HepG2 (cell line): Measurements from ENCODE around the gene CATSPERD. TPM values are rescaled to one million over a fixed set of nuclear protein-coding genes. Genes with fewer than 3 reads are reported as not detected.

Experiments used
- IRX3 ChIP-seq: sonication (generic); formaldehyde crosslinking; IDR thresholded peaks from 2 replicates; pipeline ENCODE4 v1.8.1; 2023; ENCODE audit warnings: mild to moderate bottlenecking, low read depth, missing genetic modification reagents, borderline replicate concordance
- NCOA1 ChIP-seq: sonication (generic); formaldehyde crosslinking; IDR thresholded peaks from 2 replicates; pipeline ENCODE4 v1.9.0; 2021; ENCODE audit warnings: missing genetic modification reagents
- REL ChIP-seq: sonication (generic); formaldehyde crosslinking; conservative IDR thresholded peaks from 2 replicates; pipeline ENCODE4 v1.8.0; 2022; ENCODE audit warnings: mild to moderate bottlenecking, missing genetic modification reagents, moderate library complexity
- WIZ ChIP-seq: sonication (generic); formaldehyde crosslinking; IDR thresholded peaks from 2 replicates; pipeline ENCODE4 v1.5.1; 2020; ENCODE audit warnings: mild to moderate bottlenecking, missing genetic modification reagents
- ZNF317 ChIP-seq: sonication (generic); formaldehyde crosslinking; IDR thresholded peaks from 2 replicates; pipeline ENCODE4 v1.5.0; 2020; ENCODE audit warnings: mild to moderate bottlenecking, missing genetic modification reagents
- ZNF33B ChIP-seq: sonication (generic); formaldehyde crosslinking; IDR thresholded peaks from 2 replicates; pipeline ENCODE4 v1.5.1; 2020; ENCODE audit warnings: mild to moderate bottlenecking, missing genetic modification reagents
- ZNF564 ChIP-seq: sonication (generic); formaldehyde crosslinking; IDR thresholded peaks from 2 replicates; pipeline ENCODE4 v1.8.1; 2023; ENCODE audit warnings: mild to moderate bottlenecking, missing genetic modification reagents
- ZNF605 ChIP-seq: sonication (generic); formaldehyde crosslinking; IDR thresholded peaks from 2 replicates; pipeline ENCODE4 v1.8.0; 2022; ENCODE audit warnings: mild to moderate bottlenecking, missing genetic modification reagents
- ZNF766 ChIP-seq: sonication (generic); formaldehyde crosslinking; IDR thresholded peaks from 2 replicates; pipeline ENCODE4 v1.5.0; 2020; ENCODE audit warnings: missing genetic modification reagents, borderline replicate concordance
- polyA plus RNA-seq, 8 experiments: library from polyadenylated mRNA; depleted of rRNA in 3 of 8; stranded (reverse) in 7 of 8; unstranded in 1 of 8; fragments of >200 nt; fragmentation: Illumina TruSeq in 4 of 8; extraction: Trizol in 4 of 8; gene quantifications; 2 replicates each; pipeline versions ENCODE4 v1.2.1 to v1.2.3, GENCODE V29; 2011 to 2016; ENCODE audit warnings: low read depth in 4 of 8, missing spikeins in 1 of 8, mixed read lengths in 1 of 8; ENCODE audit not compliant: insufficient read depth in 1 of 8
- total RNA-seq, 5 experiments: library from RNA; depleted of rRNA; stranded (reverse); fragments of >200 nt; fragmentation: Illumina TruSeq; extraction: Trizol; gene quantifications; 2 replicates each; pipeline ENCODE4 v1.2.3, GENCODE V29; 2016; ENCODE audit warnings: low read depth in 1 of 5
- TF ChIP-seq, protein P1 (sequence below): IDR thresholded peaks from 2 replicates; pipeline ENCODE4 v1.6.1; 2018; ENCODE audit warnings: missing genetic modification reagents
- TF ChIP-seq, protein P2 (sequence below): sonication (generic); formaldehyde crosslinking; IDR thresholded peaks from 2 replicates; pipeline ENCODE4 v1.4.0; 2020; ENCODE audit warnings: mild to moderate bottlenecking, missing genetic modification reagents
- TF ChIP-seq, protein P3 (sequence below): sonication (generic); formaldehyde crosslinking; IDR thresholded peaks from 2 replicates; pipeline ENCODE4 v1.4.0; 2020; ENCODE audit warnings: mild to moderate bottlenecking, missing genetic modification reagents, borderline replicate concordance
- TF ChIP-seq, protein P4 (sequence below): sonication (generic); formaldehyde crosslinking; IDR thresholded peaks from 2 replicates; pipeline ENCODE4 v1.5.0; 2020; ENCODE audit warnings: missing genetic modification reagents, mild to moderate bottlenecking, borderline replicate concordance

CATSPERD gene
- total and polyA plus RNA-seq, 2 of the 13 experiments (the other 11 are each of a cell fraction or from before 2014, with no cell fraction given): 0.04 TPM; not detected in 1

DNA sequence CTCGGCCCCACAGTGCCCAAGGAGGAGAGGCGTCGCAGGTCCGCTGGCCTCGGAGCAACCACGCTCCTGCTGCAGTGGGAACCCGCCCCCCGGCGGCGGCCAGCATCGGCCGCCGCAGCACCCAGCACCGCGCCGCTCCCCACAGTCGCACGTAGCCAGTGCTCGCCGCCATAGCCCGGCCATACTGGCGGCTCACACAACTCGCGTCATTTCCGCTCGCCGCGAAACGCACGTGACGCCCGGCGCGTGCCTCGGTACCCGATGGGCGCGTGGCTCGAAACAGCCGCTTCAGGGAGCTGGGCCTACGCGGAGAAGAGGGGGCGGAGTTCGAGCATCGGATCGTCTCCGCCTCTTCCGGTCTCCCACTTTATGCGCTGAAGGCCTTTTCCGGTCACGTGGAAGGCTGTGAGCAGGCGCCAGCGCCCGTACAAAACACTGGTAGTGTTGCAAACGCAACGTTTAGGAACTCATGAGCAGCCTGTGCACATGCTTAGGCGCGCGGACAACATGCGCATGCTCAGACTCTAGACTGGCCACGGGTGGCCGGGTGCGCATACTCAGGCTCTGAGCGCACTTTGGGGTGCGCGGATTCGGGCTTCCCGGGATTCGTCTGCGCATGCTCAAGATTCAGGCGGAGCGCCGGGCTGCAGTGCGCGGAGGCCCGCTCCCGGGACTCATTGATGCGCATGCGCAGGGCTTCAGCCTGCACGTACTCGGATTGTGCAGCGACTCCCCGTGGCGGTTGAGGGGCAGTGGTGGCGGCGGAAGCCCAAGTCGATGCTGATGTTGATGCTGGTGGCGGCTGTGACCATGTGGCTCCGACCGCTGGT, at the start of gene CATSPERD, which contains the start of gene LONP1 (continued):
- TF ChIP-seq ZNF605 (CRISPR knock-in tag): peak; percentile 98
- peak; percentile 98 for TF ChIP-seq REL
- TF ChIP-seq ZNF33B (CRISPR knock-in tag): 0 out of 2 replicates have a peak, but pooled peaks have one; percentile 24
- TF ChIP-seq, protein P1, sequence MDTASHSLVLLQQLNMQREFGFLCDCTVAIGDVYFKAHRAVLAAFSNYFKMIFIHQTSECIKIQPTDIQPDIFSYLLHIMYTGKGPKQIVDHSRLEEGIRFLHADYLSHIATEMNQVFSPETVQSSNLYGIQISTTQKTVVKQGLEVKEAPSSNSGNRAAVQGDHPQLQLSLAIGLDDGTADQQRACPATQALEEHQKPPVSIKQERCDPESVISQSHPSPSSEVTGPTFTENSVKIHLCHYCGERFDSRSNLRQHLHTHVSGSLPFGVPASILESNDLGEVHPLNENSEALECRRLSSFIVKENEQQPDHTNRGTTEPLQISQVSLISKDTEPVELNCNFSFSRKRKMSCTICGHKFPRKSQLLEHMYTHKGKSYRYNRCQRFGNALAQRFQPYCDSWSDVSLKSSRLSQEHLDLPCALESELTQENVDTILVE (CRISPR knock-in tag): peak; percentile 99
- peak; percentile 71; the same call in 1 of the 2 replicates for TF ChIP-seq ZNF766
- TF ChIP-seq, protein P2, sequence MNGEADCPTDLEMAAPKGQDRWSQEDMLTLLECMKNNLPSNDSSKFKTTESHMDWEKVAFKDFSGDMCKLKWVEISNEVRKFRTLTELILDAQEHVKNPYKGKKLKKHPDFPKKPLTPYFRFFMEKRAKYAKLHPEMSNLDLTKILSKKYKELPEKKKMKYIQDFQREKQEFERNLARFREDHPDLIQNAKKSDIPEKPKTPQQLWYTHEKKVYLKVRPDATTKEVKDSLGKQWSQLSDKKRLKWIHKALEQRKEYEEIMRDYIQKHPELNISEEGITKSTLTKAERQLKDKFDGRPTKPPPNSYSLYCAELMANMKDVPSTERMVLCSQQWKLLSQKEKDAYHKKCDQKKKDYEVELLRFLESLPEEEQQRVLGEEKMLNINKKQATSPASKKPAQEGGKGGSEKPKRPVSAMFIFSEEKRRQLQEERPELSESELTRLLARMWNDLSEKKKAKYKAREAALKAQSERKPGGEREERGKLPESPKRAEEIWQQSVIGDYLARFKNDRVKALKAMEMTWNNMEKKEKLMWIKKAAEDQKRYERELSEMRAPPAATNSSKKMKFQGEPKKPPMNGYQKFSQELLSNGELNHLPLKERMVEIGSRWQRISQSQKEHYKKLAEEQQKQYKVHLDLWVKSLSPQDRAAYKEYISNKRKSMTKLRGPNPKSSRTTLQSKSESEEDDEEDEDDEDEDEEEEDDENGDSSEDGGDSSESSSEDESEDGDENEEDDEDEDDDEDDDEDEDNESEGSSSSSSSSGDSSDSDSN (CRISPR knock-in tag): peak; percentile 70
- peak; percentile 42; the same call in 1 of the 2 replicates for TF ChIP-seq ZNF317 (CRISPR knock-in tag)
- TF ChIP-seq, protein P3, sequence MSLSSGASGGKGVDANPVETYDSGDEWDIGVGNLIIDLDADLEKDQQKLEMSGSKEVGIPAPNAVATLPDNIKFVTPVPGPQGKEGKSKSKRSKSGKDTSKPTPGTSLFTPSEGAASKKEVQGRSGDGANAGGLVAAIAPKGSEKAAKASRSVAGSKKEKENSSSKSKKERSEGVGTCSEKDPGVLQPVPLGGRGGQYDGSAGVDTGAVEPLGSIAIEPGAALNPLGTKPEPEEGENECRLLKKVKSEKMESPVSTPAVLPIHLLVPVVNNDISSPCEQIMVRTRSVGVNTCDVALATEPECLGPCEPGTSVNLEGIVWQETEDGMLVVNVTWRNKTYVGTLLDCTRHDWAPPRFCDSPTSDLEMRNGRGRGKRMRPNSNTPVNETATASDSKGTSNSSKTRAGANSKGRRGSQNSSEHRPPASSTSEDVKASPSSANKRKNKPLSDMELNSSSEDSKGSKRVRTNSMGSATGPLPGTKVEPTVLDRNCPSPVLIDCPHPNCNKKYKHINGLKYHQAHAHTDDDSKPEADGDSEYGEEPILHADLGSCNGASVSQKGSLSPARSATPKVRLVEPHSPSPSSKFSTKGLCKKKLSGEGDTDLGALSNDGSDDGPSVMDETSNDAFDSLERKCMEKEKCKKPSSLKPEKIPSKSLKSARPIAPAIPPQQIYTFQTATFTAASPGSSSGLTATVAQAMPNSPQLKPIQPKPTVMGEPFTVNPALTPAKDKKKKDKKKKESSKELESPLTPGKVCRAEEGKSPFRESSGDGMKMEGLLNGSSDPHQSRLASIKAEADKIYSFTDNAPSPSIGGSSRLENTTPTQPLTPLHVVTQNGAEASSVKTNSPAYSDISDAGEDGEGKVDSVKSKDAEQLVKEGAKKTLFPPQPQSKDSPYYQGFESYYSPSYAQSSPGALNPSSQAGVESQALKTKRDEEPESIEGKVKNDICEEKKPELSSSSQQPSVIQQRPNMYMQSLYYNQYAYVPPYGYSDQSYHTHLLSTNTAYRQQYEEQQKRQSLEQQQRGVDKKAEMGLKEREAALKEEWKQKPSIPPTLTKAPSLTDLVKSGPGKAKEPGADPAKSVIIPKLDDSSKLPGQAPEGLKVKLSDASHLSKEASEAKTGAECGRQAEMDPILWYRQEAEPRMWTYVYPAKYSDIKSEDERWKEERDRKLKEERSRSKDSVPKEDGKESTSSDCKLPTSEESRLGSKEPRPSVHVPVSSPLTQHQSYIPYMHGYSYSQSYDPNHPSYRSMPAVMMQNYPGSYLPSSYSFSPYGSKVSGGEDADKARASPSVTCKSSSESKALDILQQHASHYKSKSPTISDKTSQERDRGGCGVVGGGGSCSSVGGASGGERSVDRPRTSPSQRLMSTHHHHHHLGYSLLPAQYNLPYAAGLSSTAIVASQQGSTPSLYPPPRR (CRISPR knock-in tag): peak; percentile 65; the same call in 1 of the 2 replicates
- no peak for TF ChIP-seq IRX3 (CRISPR knock-in tag)
- TF ChIP-seq, protein P4, sequence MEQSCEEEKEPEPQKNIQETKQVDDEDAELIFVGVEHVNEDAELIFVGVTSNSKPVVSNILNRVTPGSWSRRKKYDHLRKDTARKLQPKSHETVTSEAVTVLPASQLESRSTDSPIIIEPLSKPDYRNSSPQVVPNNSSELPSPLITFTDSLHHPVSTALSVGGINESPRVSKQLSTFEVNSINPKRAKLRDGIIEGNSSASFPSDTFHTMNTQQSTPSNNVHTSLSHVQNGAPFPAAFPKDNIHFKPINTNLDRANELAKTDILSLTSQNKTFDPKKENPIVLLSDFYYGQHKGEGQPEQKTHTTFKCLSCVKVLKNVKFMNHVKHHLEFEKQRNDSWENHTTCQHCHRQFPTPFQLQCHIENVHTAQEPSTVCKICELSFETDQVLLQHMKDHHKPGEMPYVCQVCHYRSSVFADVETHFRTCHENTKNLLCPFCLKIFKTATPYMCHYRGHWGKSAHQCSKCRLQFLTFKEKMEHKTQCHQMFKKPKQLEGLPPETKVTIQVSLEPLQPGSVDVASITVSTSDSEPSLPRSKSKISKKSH (CRISPR knock-in tag): peak; percentile 65
- no peak for TF ChIP-seq WIZ (CRISPR knock-in tag)
- no peak for TF ChIP-seq NCOA1 (CRISPR knock-in tag)
- TF ChIP-seq ZNF564 (CRISPR knock-in tag): peak; percentile 79
